HG03045 (cell line): Measurements from ENCODE around the gene IFI27.

ENCODE experiments used
- ATAC-seq: cut with Tn5 transposase; IDR thresholded peaks from one replicate; pipeline ENCODE4 v1.9.1; 2021; ENCODE audit warnings: mild to moderate bottlenecking, moderate library complexity; ENCODE audit not compliant: unreplicated experiment

IFI27 gene

DNA sequence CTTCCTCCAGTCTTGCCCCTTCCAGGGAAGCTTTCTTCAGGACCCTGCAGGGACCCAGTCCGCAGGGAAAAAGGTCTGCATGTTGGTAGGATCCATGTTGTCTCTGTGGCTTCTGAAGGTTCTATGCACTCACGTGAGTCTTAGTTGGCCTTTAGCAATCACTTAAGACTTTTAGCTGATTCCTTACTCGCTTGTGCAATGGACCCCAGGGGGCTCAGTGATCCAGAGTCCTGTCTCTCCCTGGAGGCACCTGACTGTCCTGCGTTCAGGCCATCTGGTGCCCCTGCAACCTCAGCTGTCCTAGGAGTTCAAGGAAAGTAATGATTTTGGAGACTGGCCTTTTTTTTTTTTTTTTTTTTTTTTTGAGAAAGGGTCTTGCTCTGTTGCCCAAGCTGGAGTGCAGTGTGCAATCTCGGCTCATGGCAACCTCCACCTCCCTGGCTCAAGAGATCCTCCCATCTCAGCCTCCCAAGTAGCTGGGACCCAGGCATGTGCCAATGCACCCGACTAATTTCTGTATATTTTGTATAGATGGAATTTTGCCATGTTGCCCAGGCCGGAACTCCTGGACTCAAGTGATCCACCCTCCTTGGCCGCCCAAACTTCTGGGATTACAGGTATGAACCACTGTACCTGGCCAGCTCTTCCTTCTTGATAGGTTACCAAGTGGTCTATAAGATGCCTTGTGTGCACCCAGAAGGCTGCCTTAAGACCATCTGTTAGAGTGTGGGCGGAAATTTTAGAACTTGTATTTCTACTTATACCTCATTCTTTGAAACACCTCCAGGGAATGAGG lies 14.2 kb downstream of the IFI27 start:
- ATAC-seq = no peak

DNA sequence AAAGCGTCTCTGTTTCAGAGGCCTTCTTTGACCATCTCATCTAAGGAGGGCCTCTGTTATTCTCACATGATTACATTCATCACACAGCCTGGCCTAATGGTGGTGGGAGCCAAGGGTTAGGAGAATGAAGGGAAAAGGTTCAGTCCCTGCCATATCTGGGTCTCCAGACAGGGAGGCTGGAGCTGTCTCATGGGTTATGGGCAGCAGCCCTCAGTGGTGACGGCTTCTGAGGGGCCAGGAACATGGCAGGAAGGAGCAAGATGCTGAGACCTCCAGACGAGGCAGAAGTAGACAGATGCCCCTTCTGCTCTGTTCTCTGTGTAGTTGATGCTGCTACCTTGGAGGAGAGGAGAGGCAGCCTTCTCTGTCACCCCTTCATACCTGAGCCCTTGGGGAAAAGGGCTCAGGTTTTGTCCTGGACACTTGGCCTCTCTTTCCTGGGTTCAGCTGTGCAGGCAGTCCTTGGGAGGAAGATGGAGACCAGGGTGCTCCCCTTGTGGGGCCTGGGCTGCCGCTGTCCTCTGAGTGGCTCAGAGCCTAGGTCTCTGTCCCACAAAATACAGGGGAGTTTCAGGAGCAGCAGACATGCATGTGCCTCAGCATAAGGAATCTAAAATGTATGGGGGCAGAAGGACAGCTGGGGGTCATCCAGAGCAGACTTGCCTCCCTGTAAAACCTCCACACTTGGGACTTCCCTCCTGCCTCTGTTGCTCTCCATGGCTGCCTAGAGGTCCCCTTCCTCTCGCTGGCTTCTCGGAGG lies 15.3 kb downstream of the IFI27 start:
- ATAC-seq = no peak

DNA sequence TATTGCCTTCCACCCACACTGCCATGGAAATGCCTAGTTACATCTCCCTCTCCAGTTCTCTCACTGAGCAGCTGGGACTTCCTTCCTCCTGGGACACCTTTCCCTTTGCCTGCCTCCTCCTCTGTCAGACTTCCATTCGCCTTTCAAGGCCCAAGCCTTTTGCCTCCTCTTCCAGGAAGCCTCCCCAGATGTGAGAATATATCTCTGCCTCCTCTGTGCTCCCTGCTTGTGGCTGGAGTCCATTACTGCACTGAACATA lies 15.8 kb downstream of the IFI27 start:
- no peak for ATAC-seq

DNA sequence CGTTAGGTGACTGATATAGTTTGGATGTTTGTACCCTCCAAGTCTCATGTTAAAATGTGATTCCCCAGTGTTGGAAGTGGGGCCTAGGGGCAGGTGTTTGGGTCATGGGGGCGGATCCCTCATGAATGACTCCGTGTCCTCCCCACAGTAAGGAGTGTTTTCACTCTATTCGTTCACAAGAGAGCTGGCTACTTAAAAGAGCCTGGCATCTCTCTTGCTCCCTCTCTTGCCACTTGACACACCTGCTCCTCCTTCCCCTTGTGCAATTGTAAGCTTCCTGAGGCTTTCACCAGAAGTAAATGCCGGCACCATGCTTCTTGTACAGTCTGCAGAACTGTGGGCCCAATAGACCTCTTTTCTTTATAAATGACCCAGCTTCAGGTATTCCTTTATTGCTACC lies 16.3 kb downstream of the IFI27 start:
- no peak for ATAC-seq

DNA sequence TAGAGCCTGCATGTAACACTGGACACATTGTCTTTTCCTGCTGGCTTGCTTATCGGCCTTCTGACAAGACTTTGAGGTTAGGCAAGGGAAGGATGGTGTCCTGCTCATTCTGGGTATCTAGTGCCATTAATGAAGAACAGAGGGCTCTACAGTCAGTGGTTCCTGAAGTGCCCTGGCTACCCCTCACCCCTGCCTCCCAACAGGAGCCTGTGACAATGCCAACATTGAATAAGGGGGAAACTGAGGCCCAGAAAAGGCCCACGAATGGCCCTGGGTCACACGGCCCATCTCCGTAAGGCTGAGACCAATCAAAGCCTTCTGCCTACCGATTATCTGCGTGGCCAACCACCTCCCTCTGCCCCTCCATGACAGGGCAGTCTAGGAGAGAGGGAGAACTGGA lies 16.8 kb downstream of the IFI27 start:
- no peak for ATAC-seq

DNA sequence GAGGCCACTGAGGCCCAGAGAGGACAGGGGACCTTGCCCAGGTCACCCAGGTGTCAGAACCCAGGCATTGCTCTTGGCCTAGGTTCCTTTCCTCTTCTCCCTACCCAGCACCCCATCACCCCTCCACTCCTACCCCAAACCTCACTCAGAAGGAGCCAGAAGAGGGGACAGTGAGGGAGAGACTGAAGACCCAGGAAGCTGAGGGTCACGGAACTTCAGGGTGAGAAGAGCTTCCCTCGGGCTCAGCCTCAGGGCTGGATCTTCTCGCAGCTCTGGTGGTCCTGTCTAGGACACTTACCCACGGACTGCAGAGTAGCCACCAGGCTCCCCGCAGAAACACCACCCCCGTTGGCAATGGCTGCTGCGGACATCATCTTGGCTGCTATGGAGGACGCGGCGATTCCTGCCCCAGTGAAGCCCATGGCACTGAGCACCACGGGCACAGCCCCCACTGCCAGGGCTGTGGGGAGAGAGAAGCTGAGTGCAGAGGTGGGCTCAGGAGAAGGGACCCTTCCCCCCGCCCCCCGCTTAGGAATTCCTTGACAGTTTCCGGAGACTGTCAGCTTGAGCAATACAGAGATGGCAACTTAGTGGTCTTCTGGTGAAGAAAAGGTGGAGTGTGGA lies 17.8 kb downstream of the IFI27 start:
- no peak for ATAC-seq

DNA sequence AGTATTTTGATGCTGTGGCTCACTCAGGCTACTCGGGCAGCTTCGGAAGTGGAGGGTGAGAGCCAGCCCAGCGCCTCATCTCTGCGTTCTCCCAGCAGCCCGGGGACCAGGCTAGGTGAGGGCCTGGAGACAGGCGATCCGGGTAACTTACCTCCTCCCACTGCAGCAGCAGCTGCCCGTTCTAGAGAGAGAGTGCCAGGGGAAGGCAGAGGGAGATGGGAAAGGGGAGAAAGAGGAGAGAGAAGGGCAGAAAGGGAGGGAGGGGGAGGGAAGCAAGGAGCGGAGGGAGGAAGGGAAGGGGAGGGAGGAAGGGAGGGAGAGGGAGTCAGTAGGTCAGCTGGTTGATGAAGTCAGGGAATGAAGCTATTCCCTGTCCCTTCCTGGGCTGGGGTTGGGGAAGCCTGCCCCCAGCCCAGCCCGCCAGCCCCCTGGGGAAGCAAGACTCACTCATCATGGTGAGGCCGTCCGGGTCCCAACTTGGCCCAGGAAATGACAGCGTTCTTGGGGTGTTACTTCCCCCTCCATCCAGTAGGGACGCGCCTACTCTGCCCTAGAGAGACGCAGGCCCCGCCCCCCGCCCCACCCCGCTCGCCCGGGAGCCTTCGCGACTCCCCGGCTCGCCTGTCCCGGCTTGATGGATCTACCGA lies 18.7 kb downstream of the IFI27 start, which contains the start of gene IFI27L2:
TSS of gene IFI27L2 (minus strand) at position 494 of the 647 bp plus-strand sequence. CDS start at position 454, 40 bp downstream.
- ATAC-seq = peak; percentile 94

DNA sequence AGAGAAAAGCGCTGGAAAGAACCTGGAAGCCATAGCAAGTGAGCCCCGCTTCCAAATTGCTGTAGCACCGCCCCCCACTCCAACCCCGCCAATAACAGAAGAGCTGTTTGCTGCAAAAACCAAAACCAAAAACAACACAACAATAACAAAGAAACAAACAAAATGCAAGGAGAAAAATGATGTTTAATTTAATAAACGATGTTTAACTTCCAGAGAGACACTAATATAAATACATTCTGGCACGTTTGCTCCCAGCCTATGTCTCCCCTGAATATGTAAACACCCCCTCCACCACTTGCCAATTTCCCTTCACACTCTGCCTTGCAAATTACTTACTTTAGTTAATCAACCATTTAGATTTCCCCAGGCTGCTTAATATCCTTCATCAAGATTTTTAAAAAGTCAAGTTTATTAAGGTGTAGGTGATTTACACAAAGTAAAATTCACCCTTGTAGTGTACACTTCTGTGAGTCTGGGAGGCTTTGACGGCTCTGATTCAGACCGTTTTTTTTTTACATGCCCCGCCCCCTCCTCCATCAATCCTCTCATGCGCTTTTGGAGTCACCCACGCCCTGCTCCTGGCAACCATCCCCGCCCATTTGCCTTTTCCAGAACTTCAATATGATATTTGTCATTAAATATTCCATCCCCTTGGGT lies 19.4 kb downstream of the IFI27 start:
- no peak for ATAC-seq

DNA sequence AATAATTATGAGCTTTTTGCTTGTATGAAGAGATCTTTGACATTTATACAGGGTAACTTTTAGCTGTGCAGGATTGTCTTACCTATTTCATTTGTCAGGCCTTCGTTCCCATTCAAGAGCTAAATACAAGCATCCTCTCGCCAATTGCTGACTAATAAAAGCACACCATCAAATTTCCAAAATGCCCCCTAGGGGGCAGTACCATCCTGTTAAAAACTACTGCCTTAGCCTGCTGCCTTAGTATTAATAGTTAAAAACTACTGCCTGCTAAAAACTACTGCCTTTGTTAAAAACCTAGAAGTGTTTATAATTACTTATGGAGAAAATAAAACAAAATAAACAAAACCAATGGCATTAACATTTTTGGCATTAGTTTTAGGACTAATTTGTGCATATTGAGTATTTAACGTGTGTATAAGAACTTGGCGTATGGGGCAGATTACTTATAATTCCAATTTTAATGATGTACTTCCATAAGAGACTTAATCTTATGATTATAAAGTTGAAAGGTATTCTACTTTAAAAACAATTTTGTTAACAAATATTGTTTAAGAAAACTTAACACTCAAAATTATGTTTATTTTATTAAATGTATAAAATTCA lies 21.9 kb downstream of the IFI27 start:
- ATAC-seq = no peak

DNA sequence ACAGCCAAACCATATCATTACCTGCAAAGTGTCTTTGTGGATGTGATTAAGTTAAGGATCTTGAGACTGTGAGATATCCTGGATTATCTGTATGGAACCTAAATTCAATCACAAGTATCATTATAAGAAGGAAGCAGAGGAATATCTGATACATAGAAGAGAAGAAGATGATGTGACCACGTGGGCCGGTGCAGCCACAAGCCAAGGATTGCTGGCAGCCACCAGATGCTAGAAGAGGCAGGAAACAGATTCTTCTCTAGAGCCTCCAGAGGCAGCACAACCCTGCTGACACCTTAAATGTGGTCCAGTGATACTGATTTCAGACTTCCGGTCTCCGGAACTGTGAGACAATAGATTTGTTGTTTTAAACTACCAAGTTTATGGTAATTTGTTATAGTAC lies 24.9 kb downstream of the IFI27 start:
- ATAC-seq = no peak

DNA sequence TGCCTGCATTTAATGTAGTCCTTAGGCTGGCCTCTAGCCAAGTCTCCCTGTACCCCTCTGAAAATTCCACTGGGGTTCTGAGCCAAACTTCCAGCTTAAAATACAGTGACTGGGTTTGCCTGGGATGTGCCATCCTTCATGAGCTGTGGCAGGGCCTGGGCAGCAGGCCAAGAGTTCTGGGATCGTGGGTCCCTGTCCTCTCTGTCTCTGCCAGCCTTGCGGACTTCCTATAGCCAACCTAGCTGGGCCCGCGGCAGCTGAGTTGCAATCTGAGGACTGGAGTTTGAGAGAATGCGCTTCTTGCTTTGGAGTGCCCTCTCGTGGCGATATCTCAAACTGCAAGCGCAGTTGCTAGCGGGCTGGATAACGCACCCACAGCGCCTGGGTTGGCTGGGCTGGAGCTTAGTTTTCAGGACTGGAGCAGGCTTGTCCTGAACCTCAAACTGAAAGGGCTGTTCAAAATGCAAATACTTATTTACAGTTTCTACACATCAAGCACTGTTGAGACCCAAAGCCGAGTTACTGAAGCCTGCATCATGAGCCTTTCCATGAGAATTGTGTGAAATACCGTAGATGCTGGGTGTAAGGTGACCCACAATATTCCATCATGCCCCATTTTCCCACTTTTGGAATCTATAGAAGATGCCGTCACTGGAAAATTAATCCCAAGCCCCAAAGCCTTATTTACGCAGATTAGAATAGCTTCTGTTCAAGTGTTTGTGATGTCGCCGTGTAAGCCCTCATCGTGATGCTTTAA lies 26.2 kb downstream of the IFI27 start:
- ATAC-seq = peak; percentile 81

DNA sequence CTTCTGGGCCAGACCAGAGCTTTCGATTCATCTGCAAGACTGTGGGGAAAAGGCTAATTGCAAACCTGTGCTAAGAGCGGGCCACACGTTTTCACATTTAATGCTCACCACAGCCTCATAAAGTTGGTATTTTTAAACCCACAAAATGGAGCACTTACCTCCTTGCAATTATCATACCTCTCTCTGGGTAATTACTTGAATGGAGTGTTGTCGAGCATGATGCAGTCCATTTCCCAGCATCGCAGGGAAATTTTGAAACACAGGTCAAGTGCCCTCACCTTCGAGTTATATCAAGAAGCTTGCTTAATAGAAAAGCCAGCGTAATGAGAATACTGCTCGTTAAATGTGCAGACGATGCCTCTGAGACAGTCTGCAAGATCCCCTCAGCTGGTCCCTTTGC lies 27.7 kb downstream of the IFI27 start:
- ATAC-seq = no peak

DNA sequence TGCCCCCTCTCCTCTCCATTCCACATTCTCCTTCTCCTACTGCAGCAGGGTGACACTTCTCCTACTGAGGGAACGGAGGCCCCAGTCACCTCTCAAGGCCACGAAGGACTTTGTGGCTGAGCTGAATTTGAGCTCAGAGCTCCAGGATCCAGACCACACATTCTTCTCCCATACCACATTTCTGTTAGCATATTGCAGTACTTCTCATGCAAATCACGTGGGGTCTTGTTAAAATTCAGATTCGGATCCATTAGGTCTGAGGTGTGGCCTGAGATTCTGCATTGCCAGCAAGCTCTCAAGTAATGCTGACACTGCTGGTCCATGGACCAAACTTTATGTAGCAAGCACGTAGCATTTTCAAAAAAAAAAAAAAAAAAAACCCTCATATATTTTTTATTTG lies 28.5 kb downstream of the IFI27 start:
- ATAC-seq = no peak

DNA sequence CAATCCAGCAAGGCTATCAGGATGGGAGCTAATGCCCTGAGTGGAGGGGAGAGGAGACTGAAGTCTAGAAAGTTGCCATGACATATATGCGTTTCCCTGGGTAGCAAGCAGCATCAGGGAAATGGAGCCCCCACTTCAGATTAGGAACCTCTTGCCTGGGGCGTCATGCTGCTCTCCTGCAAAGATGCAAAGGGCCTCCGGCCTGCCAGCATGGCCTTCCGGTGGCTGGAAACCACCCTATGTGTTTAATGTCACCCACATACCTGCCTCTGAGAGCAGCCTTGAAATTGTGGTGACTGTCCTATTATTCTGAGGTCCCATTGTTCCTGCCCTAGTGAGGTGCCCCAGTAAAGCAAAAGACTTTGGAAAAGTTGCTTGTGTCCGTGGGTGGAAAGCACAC lies 28.9 kb downstream of the IFI27 start:
- no peak for ATAC-seq

DNA sequence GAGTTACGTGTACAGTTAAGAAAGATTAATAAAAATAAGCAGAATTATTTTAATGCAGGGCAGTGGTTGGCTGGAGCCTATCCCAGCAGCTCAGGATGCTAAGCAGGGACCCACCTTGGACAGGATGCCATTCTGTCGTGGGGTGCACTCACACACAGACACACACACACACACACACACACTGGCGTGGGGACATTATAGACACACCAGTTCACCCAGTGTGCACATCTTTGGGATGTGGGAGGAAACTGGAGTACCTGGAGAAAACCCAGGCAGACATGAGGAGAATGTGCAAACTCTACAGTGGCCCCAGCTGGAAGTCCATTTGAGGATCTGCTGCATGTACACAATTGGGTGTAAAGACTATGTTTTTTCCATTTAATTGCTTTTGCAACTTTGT lies 31.7 kb downstream of the IFI27 start:
- ATAC-seq = no peak

DNA sequence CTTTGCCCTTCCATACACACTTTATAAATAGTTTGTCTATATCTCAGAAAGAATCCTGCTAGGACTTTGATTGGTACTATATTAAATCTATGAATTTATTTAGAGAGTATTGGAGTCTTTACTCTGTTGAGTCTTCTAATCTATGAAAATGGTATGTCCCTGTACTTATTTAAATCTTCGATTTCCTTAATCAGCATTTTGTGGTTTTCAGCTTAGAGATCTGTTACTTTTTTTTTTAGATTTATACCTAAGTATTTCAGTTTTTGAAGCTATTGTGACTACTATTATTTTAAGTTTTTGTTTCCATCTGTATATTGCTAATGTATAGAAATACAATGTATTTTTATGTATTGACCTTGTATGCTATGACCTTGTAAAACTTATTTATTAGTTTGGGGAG lies 32.3 kb downstream of the IFI27 start:
- ATAC-seq = no peak

DNA sequence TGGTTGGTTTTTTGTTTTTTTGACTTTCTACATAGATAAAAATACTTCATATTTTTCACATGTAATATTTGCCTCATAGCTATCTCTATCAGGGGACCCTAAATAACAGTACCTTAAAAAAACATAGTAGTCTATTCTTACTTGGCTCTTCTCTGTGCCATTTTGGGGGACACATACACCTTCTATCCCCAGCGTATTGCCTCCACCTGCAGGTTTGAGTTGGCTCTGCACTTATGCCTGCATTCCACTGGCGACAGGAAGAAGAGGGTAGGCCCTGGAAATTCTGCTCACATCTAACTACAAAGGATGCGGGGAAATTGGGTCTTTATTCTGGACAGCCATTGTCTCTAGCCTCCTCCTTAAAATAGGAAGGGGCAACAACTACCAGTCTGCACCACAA lies 32.7 kb downstream of the IFI27 start:
- ATAC-seq = no peak

DNA sequence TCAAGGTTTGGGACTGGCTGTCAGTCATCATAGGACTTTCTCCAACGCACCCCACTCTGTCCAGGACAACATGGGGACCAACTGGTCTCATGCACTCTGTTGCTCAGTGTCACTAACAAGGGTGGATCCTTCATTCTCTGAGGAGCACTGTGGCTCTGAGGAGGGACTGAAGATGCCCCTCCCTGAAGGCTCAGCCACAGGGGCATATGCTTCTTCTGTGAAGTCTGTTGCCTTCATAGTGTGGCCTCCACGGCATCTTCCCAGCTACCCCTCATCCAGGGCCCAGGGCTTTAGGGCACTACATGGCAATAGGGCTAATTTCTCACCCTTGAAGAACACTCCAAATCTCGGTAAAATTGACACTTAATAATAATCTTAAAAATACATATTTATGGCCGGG lies 33.2 kb downstream of the IFI27 start:
- ATAC-seq = no peak

DNA sequence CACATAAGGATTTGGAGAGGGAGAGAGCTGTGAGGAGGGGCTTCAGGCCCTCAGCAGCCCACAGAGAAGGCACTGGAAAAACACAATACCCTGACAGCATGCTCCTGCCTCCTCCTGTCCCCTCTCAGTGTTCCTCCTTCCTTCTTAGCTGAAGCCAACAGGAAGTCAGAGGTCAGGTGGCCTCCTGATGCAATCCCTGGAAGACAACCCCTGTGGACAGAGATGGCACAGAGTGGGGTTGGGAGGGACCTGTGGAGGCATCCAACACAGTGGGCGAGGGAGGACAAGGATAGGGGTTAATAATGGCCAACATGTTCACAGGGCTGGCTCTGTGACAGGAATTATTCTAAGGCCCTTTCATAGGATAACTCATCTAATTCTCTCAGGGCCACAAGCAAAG lies 34.2 kb downstream of the IFI27 start:
- no peak for ATAC-seq

DNA sequence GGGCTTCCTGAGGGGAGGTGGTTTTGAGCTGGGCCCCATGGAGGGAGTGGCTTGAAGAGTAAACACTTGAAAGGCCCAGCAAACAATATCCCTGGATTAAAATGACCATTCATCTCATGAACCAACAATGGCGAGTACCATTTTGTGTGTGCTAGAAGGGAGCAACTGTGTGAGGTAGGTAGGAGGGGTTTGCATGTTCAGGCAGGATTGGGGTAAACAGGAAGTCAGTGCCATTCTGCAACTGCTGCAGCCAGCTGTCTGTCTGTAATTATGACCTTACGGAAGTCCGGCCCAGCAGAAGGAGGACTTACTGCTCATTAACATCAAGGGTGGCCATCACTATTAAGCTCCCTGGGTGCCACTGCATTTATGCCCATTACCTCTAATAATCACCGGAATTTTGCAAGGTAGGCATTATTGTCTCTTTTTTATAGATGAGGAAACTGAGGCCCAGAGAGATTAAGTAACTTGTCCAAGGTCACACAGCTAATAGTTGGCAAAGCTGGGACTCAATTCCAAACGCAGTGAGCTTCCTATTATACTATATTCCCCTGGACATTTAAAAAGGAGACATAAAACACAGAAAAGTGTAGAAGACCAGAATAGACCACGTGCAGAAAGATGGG lies 35.5 kb downstream of the IFI27 start:
- ATAC-seq = no peak
